ENCODE measurements around the gene FEV. TPM values are rescaled to one million over a fixed set of nuclear protein-coding genes. Genes with fewer than 3 reads are reported as not detected.

Gene FEV
- total and polyA plus RNA-seq, 2 experiments from 2014 or later, result 0.58 to 0.70 TPM

GRCh38 chr2:218959141-218959731 lies 25.7 kb downstream of the FEV start, which contains the start of gene CDK5R2:
Gene CDK5R2 (plus strand): TSS chr2:218959666. CDS start chr2:218959821, 155 bp downstream.
- H3K9me3 ChIP-seq (ENCODE audit: low read depth), result no peaks in the 10 kb centered on the region
- peak within 1 kb of the TSS; percentile 36 for H3K4me3 ChIP-seq
- H3K27me3 ChIP-seq, result peaks cover 86% of the 10 kb centered on the region
- WGBS (ENCODE audit: low lambda C conversion rate, missing lambda C conversion rate), result 6% methylated on average over 24 of the region's 37 CpGs
- H2AFZ ChIP-seq, result peak within 1 kb of the TSS; percentile 56
- H3K36me3 ChIP-seq (replicated peaks; ENCODE audit: insufficient read depth, low read depth), result no peaks in the 10 kb centered on the region
- TF ChIP-seq CTCF (IDR thresholded peaks at IDR 0.05; ENCODE audit: poor library complexity) (no peak), EZH2phosphoT487 (IDR thresholded peaks at IDR 0.05; ENCODE audit: low read depth, severe bottlenecking, unreplicated experiment) (no peak), EZH2 (IDR thresholded peaks at IDR 0.05; ENCODE audit: borderline replicate concordance) (no peak)
- H3K4me2 ChIP-seq, result peak within 1 kb of the TSS; percentile 96
- H3K79me2 ChIP-seq, result no peaks in the 10 kb centered on the region
- no peaks in the 10 kb centered on the region for H3K9me2 ChIP-seq (replicated peaks; ENCODE audit: insufficient read depth)
- H3K27ac ChIP-seq, result no peak within 1 kb of the TSS
- no peaks in the 10 kb centered on the region for H4K20me1 ChIP-seq (ENCODE audit: insufficient read depth, poor library complexity, severe bottlenecking)
- DNase-seq (ENCODE audit: low spot score), result peak; percentile 88
- peaks cover 7% of the 10 kb centered on the region for H3K4me1 ChIP-seq (ENCODE audit: insufficient read depth)

GRCh38 chr2:218958276-218958675 lies 26.7 kb downstream of the FEV start:
- 91% methylated on average over 1 of the region's 1 CpG for WGBS (ENCODE audit: low lambda C conversion rate, missing lambda C conversion rate)
- peaks cover 77% of the 10 kb centered on the region for H3K27me3 ChIP-seq
- no peak overlapping the region for H3K4me2 ChIP-seq

GRCh38 chr2:218957671-218958070 lies 27.3 kb downstream of the FEV start:
- TF ChIP-seq EZH2phosphoT487 (IDR thresholded peaks at IDR 0.05; ENCODE audit: low read depth, severe bottlenecking, unreplicated experiment) (no peak), EZH2 (IDR thresholded peaks at IDR 0.05; ENCODE audit: borderline replicate concordance) (no peak), CTCF (IDR thresholded peaks at IDR 0.05; ENCODE audit: poor library complexity) (no peak)

More at GRCh38 chr2:218958276-218958675, 26.7 kb downstream of the FEV start:
- no peaks in the 10 kb centered on the region for H4K20me1 ChIP-seq (ENCODE audit: insufficient read depth, poor library complexity, severe bottlenecking)
- H3K36me3 ChIP-seq (replicated peaks; ENCODE audit: insufficient read depth, low read depth), result no peaks in the 10 kb centered on the region
- no peak overlapping the region for H2AFZ ChIP-seq
- no peak overlapping the region for H3K27ac ChIP-seq
- DNase-seq (ENCODE audit: low spot score), result no peak
- H3K9me2 ChIP-seq (replicated peaks; ENCODE audit: insufficient read depth), result no peaks in the 10 kb centered on the region
- no peak for TF ChIP-seq CTCF (IDR thresholded peaks at IDR 0.05; ENCODE audit: poor library complexity)
- no peak for TF ChIP-seq EZH2phosphoT487 (IDR thresholded peaks at IDR 0.05; ENCODE audit: low read depth, severe bottlenecking, unreplicated experiment)
- TF ChIP-seq EZH2 (IDR thresholded peaks at IDR 0.05; ENCODE audit: borderline replicate concordance), result no peak
- H3K4me1 ChIP-seq (ENCODE audit: insufficient read depth), result peaks cover 7% of the 10 kb centered on the region
- no peaks in the 10 kb centered on the region for H3K79me2 ChIP-seq
- no peak overlapping the region for H3K4me3 ChIP-seq
- H3K9me3 ChIP-seq (ENCODE audit: low read depth), result no peaks in the 10 kb centered on the region

More at GRCh38 chr2:218957671-218958070, 27.3 kb downstream of the FEV start:
- no peak for DNase-seq (ENCODE audit: low spot score)
- H3K27ac ChIP-seq, result no peak overlapping the region
- no peaks in the 10 kb centered on the region for H3K36me3 ChIP-seq (replicated peaks; ENCODE audit: insufficient read depth, low read depth)
- H3K9me3 ChIP-seq (ENCODE audit: low read depth), result no peaks in the 10 kb centered on the region
- no peaks in the 10 kb centered on the region for H4K20me1 ChIP-seq (ENCODE audit: insufficient read depth, poor library complexity, severe bottlenecking)
- no peaks in the 10 kb centered on the region for H3K79me2 ChIP-seq
- peaks cover 7% of the 10 kb centered on the region for H3K4me1 ChIP-seq (ENCODE audit: insufficient read depth)
- peaks cover 71% of the 10 kb centered on the region for H3K27me3 ChIP-seq
- no peaks in the 10 kb centered on the region for H3K9me2 ChIP-seq (replicated peaks; ENCODE audit: insufficient read depth)
- no peak overlapping the region for H3K4me2 ChIP-seq
- H2AFZ ChIP-seq, result no peak overlapping the region
- no peak overlapping the region for H3K4me3 ChIP-seq
- WGBS (ENCODE audit: low lambda C conversion rate, missing lambda C conversion rate), result 76% methylated on average over 4 of the region's 4 CpGs

Measured in hepatocyte (in vitro differentiated cells).